ENCODE results near the gene PCDH9.

PCDH9 gene

DNA sequence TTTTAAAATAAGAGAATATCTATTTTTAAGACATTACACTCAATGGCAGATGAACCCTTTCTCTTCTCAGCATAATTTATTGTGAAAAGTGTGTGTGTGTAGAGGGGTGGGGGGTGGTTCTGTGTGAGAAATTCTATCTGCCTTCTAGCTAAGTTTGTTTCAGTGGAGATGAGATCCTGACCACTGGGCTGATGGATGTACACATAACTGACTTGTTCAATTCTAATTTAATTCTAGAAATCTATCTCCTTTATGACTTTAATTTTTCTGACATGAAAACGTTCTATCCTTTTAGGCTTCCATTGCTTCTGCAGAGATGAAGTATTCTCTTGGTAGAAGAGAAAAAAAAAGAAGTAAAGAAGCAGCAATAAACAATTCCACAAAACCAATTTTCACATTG, 891.6 kb downstream of the PCDH9 start:
- Histone ChIP-seq H3K27ac (no peak overlapping the region), H3K4me3 (ENCODE audit: low read depth in 1 of 2, low read length in 1 of 2) (no peak overlapping the region)
- no peak for TF ChIP-seq CTCF (IDR thresholded peaks at IDR 0.05)

DNA sequence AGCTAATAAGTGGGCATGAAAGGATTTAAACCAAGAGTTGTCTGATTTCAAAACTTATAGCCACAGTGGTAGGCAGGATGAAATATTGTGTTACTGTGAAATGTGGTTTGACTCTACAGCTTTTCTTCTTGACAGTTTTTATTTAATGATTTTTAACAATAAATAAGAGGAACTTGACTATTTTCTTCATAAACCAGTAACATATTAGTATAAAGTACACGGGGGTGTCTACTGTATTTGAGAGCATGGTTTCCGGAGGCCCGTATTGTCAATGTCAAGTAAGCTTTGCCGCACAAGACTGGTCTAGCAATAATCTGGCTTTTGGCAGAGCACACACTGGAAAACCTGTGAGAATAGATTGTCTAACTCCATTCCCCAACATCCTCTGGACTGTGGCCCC, 894.5 kb downstream of the PCDH9 start:
- no peaks in the 10 kb centered on the region for H3K36me3 ChIP-seq
- H3K27ac ChIP-seq: no peak overlapping the region
- no peaks in the 10 kb centered on the region for H3K27me3 ChIP-seq
- no peak overlapping the region for H3K4me3 ChIP-seq (ENCODE audit: low read depth in 1 of 2, low read length in 1 of 2)
- TF ChIP-seq CTCF (IDR thresholded peaks at IDR 0.05): no peak
- H3K4me1 ChIP-seq (ENCODE audit: control insufficient read depth in 1 of 2, insufficient read depth in 1 of 2, low read depth in 1 of 2, low read length in 1 of 2): no peaks in the 10 kb centered on the region
- no peaks in the 10 kb centered on the region for H3K9me3 ChIP-seq

More for the DNA sequence above, 891.6 kb downstream of the PCDH9 start:
- no peaks in the 10 kb centered on the region for H3K36me3 ChIP-seq
- H3K27me3 ChIP-seq: no peaks in the 10 kb centered on the region
- H3K9me3 ChIP-seq: no peaks in the 10 kb centered on the region
- H3K4me1 ChIP-seq (ENCODE audit: control insufficient read depth in 1 of 2, insufficient read depth in 1 of 2, low read depth in 1 of 2, low read length in 1 of 2): no peaks in the 10 kb centered on the region

DNA sequence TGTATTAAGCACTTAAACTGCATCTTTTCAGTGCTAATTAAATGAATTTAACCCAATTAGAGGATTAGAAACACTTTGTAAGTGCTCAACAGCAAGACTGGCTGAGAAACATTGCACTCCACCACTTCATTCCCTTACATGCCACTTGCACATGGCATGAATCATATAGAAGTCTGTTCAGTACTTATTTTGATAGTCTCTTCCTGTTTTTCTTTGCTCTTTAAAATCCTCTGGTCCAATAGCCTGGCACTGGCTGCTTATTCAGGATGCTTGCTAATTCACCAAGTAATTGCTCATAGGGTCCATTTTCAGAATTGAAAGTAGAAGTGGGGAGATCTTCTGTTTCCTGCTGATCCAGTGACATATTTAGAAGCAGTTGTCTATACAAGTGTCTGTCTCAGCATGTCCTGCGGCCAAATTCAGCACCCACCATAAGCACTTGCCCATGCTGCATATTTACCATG, 900.1 kb downstream of the PCDH9 start:
- no peak for TF ChIP-seq CTCF (IDR thresholded peaks at IDR 0.05)
- Histone ChIP-seq H3K36me3 (no peaks in the 10 kb centered on the region), H3K4me3 (ENCODE audit: low read depth in 1 of 2, low read length in 1 of 2) (no peak overlapping the region), H3K4me1 (ENCODE audit: control insufficient read depth in 1 of 2, insufficient read depth in 1 of 2, low read depth in 1 of 2, low read length in 1 of 2) (no peaks in the 10 kb centered on the region), H3K27ac (no peak overlapping the region), H3K9me3 (no peaks in the 10 kb centered on the region), H3K27me3 (no peaks in the 10 kb centered on the region)

DNA sequence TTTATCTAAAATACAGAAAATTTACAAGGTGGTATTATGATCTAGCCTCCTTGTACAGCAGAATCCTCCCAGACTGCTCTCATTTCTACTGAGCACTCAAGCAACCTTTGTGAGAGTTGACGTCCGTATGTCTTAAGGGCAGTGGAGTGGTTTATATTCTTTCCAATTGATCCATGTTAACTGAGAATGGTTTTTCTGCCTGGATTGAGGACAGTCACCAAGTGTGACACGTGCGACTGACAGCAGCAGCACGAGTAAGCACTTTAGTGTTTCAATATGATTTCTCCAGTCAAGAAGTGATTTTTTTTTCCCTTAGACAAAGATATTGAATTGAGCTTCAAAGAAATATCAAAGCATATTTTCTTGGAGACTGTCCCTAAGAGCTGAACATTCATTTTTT, 901.7 kb downstream of the PCDH9 start:
- Histone ChIP-seq H3K9me3 (no peaks in the 10 kb centered on the region), H3K4me1 (ENCODE audit: control insufficient read depth in 1 of 2, insufficient read depth in 1 of 2, low read depth in 1 of 2, low read length in 1 of 2) (no peaks in the 10 kb centered on the region), H3K27me3 (no peaks in the 10 kb centered on the region), H3K27ac (no peak overlapping the region), H3K36me3 (no peaks in the 10 kb centered on the region), H3K4me3 (ENCODE audit: low read depth in 1 of 2, low read length in 1 of 2) (no peak overlapping the region)
- no peak for TF ChIP-seq CTCF (IDR thresholded peaks at IDR 0.05)

- Histone ChIP-seq H3K27ac (no peak overlapping the region), H3K9me3 (no peaks in the 10 kb centered on the region), H3K4me3 (ENCODE audit: low read depth in 1 of 2, low read length in 1 of 2) (no peak overlapping the region), H3K36me3 (no peaks in the 10 kb centered on the region), H3K4me1 (ENCODE audit: control insufficient read depth in 1 of 2, insufficient read depth in 1 of 2, low read depth in 1 of 2, low read length in 1 of 2) (no peaks in the 10 kb centered on the region), H3K27me3 (no peaks in the 10 kb centered on the region)
- no peak for TF ChIP-seq CTCF (IDR thresholded peaks at IDR 0.05)
Observed at GRCh38 chr13:66323745-66324347, 906.3 kb downstream of the PCDH9 start.
